Upper lobe of left lung (tissue), 4 donors: ENCODE measurements around the gene EFNA1.

Experiments
- CTCF ChIP-seq, 6 experiments: fragments of 450-650 bp in 4 of 6; fragments of 200-600 bp in 2 of 6; sonication (generic) in 2 of 6; IDR thresholded peaks; one replicate each; pipeline ENCODE4 v1.5.1; 2016 to 2019; ENCODE audit warnings: antibody characterized with exemption in 6 of 6
- POLR2A ChIP-seq, 4 donors: fragments of 450-650 bp; IDR thresholded peaks; one replicate each; pipeline ENCODE4 v1.5.1; 2016 to 2017; ENCODE audit warnings: antibody characterized with exemption in 4 of 4, mild to moderate bottlenecking in 2 of 4

- TF ChIP-seq POLR2A (IDR thresholded peaks at IDR 0.05), result no peak
- TF ChIP-seq CTCF (IDR thresholded peaks at IDR 0.05), result no peak
These were observed 46.9 kb downstream of the EFNA1 start for GRCh38 chr1:155174324-155175280.
